ENCODE results near the gene HSPA9.

The HSPA9 gene

DNA sequence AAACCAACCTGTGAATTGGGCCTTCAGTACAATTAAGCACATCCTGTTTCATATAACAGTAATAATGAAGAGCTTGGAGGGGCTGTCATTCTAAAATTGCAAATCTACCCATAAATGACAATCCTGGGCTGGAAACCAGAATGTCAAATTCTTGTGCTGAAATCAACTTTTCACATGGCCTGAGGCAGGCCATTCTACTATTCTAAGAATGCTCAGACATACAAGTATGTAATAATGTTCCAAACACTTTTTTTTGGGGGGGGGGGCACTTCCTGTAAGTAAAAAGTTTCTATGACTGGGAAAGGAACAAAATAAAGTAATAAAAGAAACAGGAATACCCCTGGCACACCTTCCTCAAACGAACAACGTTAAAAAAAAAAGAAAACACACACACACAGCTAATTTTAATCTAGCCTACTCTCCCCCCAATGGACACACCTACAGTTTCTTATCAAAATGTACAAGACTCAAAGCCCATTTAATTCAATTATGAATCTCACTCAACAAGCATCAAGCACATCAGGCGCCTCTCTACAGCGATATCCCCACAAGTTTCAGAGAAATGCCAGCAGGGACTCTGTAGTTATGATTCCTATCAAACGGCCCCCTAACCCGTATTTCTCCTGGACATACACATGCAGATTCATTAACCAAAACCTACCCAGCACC is 33.6 kb downstream of the HSPA9 start:
- H3K4me3 ChIP-seq (ENCODE audit: low read depth, low read length) = peak overlapping the region; percentile 93
- TF ChIP-seq, protein P1, sequence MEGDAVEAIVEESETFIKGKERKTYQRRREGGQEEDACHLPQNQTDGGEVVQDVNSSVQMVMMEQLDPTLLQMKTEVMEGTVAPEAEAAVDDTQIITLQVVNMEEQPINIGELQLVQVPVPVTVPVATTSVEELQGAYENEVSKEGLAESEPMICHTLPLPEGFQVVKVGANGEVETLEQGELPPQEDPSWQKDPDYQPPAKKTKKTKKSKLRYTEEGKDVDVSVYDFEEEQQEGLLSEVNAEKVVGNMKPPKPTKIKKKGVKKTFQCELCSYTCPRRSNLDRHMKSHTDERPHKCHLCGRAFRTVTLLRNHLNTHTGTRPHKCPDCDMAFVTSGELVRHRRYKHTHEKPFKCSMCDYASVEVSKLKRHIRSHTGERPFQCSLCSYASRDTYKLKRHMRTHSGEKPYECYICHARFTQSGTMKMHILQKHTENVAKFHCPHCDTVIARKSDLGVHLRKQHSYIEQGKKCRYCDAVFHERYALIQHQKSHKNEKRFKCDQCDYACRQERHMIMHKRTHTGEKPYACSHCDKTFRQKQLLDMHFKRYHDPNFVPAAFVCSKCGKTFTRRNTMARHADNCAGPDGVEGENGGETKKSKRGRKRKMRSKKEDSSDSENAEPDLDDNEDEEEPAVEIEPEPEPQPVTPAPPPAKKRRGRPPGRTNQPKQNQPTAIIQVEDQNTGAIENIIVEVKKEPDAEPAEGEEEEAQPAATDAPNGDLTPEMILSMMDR (IDR thresholded peaks at IDR 0.05; ENCODE audit: borderline replicate concordance, insufficient read depth, low read depth, low read length) = no peak

DNA sequence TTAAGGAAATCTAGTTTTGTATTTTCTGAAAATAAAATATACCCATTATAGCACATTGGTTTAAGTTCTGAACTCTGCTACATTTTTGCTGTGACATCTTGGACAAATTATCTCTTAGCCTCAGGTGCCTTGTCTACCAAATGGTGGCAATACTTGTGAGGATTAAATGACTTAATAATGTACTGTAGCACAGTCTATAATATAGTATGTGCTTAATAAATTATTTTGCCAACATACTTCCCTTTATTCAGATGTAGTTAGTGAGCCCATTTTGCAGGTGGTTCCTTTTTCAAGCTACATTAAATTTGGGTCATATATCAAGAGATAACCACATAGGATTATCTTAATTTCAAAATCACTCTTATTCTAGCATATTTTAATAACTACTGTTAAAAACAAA is 35.4 kb downstream of the HSPA9 start:
- TF ChIP-seq, protein P1 (IDR thresholded peaks at IDR 0.05; ENCODE audit: borderline replicate concordance, insufficient read depth, low read depth, low read length) = no peak
- no peak overlapping the region for H3K4me3 ChIP-seq (ENCODE audit: low read depth, low read length)

DNA sequence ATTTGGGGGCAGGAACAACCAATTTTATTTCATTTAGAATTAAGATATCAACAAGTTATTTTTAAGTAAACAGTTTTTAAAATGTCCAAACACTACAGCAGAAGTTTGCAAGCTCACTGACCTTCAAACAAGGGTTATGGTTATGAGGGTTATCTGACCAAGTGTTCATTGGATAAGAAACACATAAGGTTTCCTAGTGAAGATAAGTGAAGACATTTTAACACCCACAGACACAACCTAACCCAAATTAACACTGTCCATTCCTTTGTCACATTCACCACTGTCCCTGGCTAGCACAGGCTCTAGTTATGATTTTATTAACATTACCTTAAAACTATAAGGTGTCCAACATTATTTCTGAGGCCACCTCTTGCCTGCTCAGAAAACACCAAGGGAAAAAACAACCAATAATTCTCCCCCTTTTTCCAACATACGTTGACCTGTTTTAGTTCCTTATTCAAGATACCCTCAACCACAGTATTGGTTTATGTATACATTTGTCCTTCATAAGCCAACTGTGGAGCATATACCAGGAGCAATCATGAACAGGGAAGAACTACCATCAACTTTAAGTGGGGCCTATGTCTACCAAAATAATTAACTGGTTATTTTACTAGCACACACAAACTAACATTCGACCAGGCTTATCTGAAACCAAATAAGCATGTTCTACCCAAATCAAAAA is 36.1 kb downstream of the HSPA9 start:
- no peak overlapping the region for H3K4me3 ChIP-seq (ENCODE audit: low read depth, low read length)
- TF ChIP-seq, protein P1 (IDR thresholded peaks at IDR 0.05; ENCODE audit: borderline replicate concordance, insufficient read depth, low read depth, low read length) = no peak

DNA sequence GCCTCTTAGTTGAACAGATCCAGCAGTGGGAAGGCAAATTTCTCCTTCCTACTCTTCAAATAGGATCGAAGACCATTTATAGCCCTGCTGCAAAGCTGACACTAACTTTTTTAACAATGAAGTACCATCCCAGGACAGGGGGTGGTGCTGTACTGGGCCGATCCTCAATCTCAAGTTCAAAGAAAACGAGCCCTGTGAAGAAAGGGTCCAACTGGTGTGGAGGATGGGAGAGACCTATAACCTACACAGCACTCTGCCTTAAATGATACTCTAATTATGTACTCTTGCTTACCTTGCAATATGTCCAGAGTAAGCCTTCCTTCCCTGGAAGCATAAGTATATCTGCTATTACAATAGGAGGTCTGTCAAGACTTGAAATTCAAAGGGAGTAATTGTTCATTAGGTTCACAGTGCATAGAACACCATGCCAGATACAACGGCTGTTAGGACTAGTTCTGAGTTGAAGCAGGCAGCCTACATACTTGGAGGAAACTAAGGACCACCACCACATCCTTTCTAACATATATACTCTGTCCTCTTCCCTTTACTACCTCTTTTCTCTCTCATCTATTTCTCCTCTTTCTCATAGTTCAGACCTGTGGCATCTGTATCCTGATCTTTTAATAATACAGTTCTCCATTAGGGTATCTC is 38.4 kb downstream of the HSPA9 start:
- no peak overlapping the region for H3K4me3 ChIP-seq (ENCODE audit: low read depth, low read length)
- TF ChIP-seq, protein P1 (IDR thresholded peaks at IDR 0.05; ENCODE audit: borderline replicate concordance, insufficient read depth, low read depth, low read length) = peak; percentile 43; the same call in 1 of the 2 replicates

DNA sequence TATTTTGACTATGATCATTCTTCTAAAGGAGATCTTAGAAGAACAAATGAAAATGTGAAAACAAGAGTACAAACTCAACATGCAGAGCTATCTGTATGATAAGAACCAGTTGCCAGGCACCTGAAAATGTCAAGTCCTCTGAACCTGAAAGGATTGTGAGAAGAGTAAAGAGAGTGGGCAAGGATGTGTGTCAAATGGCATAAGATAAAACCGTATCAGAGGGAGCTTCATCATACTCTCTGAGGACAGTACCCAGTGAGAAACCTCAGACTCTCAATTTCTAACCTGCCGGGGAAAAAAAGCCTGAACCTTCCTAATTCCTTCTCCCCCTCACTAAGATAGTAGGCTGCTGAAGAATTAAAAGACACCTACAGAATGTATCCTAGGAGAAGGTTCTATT is 39.0 kb downstream of the HSPA9 start:
- TF ChIP-seq, protein P1 (IDR thresholded peaks at IDR 0.05; ENCODE audit: borderline replicate concordance, insufficient read depth, low read depth, low read length) = no peak
- no peak overlapping the region for H3K4me3 ChIP-seq (ENCODE audit: low read depth, low read length)

DNA sequence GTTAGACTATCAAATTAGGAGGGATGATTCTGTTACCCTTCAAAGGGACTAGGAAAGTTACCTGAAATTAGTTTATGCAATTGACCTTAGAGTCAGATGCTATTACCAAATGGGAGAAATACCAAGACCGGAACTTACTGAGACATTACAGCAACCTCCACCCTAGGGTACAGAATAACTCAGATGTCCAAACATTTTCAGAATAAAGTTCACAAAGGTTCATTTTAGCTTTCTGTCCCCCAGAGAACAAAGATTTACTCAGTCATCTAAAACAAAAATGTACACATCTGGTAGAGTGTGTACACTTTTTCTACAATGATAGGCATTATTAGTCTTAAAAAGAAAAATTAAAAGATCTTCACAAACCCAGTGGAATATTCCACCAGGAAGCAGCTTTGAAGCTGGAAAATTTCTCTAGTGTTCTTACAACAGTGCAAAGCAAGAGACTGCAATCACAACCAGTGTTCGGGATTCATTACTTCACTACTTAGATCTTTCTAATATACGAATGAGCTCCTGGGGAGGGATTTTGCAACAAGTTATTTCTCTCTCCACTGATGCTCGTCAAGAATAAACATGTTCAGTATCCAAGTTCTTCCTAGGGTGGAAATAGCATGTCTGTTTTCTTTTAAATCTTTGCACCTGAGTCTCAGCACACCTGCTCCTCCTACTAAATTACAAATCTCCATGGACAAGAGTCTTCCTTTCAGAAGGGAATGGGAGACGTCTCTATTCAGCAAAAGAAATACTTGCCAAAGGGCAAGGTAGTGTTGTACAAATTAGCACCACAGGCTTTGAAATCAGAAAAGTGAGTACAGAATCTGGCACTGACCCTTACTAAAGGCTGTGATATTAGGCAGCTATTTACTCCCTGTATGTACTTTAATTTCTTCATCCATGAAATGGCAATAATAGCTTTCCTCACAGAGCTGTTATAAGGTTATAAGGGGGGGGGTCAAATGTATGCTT is 40.9 kb downstream of the HSPA9 start:
- TF ChIP-seq, protein P1 (IDR thresholded peaks at IDR 0.05; ENCODE audit: borderline replicate concordance, insufficient read depth, low read depth, low read length) = no peak
- H3K4me3 ChIP-seq (ENCODE audit: low read depth, low read length) = no peak overlapping the region

All from GM12875 (cell line).